ENCODE data around the gene EGFL6.
"Not testable (repeated sequence)": the region's sequence is repeated elsewhere in the genome, so short reads cannot be mapped to it uniquely, and the experiment has no call there.

The EGFL6 gene

DNA sequence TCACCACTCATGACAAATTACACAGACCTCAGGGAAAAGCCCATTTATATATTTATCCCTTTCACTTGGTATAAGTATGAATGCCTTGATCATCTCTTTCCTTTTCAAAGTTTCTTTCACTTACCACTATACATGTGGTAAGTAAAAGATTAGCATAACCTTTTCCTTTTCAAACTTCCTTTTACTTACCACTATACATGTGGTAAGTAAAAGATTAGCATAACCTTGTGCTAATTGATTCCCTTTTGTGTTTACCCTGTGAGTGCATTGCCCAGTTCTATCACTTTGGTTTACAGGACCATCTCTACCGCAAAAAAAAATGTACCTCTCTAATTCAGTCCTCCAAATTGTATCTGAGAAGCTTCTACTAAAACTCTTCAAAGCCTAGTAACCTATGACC, 50.8 kb downstream of the EGFL6 start:
- no peaks in the 10 kb centered on the region for H3K36me3 ChIP-seq (ENCODE audit: control insufficient read depth, insufficient read depth, low read length)
- H3K27ac ChIP-seq (ENCODE audit: insufficient read depth, low read length, poor library complexity, severe bottlenecking): no peak overlapping the region
- no peaks in the 10 kb centered on the region for H3K4me1 ChIP-seq (ENCODE audit: control insufficient read depth, insufficient read depth, low read length, poor library complexity, severe bottlenecking)
- no peak for DNase-seq
- H3K9me3 ChIP-seq (ENCODE audit: control insufficient read depth, low read length): no peaks in the 10 kb centered on the region
- H3K4me3 ChIP-seq (ENCODE audit: insufficient read depth, low read depth, low read length, poor library complexity, severe bottlenecking): no peak overlapping the region
- no peaks in the 10 kb centered on the region for H3K27me3 ChIP-seq (replicated peaks; ENCODE audit: control insufficient read depth, insufficient read depth, low read length, poor library complexity, severe bottlenecking)

DNA sequence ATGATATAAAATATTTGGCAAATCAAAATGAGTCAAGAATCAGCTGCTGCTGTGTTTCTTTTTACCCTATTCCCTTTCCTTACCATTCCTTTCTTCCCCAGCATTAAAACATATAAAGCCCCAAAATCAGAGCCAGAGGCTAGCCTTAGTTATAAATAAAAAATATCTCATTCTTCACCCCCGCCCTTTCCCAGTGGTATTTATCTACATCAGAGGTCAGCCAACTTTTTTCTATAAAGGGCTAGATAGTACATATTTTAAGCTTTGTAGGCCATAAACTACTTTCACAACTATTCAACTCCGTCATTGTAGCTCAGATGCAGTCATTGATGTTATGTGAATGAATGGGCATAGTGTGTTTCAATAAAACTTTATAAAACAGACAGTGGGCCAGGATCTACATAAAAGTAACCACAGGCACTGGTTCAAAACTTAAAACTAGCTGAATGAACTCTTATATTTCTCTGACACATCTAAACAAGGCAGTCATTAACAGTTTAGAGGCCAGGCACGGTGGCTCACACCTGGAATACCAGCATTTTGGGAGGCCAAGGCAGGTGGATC, 53.1 kb downstream of the EGFL6 start:
- no peak for DNase-seq
- no peaks in the 10 kb centered on the region for H3K27me3 ChIP-seq (replicated peaks; ENCODE audit: control insufficient read depth, insufficient read depth, low read length, poor library complexity, severe bottlenecking)
- no peaks in the 10 kb centered on the region for H3K9me3 ChIP-seq (ENCODE audit: control insufficient read depth, low read length)
- H3K27ac ChIP-seq (ENCODE audit: insufficient read depth, low read length, poor library complexity, severe bottlenecking): no peak overlapping the region
- H3K4me3 ChIP-seq (ENCODE audit: insufficient read depth, low read depth, low read length, poor library complexity, severe bottlenecking): no peak overlapping the region
- no peaks in the 10 kb centered on the region for H3K4me1 ChIP-seq (ENCODE audit: control insufficient read depth, insufficient read depth, low read length, poor library complexity, severe bottlenecking)
- no peaks in the 10 kb centered on the region for H3K36me3 ChIP-seq (ENCODE audit: control insufficient read depth, insufficient read depth, low read length)

DNA sequence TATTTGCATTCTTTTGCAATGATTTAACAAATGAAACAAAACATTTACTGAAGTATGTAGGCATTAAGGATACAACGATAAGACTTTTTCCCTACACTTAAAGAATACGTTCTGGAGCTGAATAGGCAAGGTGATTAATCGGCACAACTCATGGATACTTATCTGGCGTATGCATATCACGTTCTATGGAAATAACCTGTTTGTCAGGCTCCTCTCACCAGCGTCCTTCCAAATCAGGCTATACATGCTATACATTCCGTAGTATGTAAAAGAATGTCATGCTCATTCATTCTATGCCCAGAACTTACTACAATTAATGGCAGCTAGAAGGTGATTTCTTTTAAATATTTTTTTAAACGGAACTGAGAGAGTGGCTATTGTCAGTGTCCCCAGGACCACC, 57.9 kb downstream of the EGFL6 start:
- DNase-seq: no peak
- Histone ChIP-seq H3K9me3 (ENCODE audit: control insufficient read depth, low read length) (no peaks in the 10 kb centered on the region), H3K4me3 (ENCODE audit: insufficient read depth, low read depth, low read length, poor library complexity, severe bottlenecking) (no peak overlapping the region), H3K36me3 (ENCODE audit: control insufficient read depth, insufficient read depth, low read length) (no peaks in the 10 kb centered on the region), H3K4me1 (ENCODE audit: control insufficient read depth, insufficient read depth, low read length, poor library complexity, severe bottlenecking) (no peaks in the 10 kb centered on the region), H3K27me3 (replicated peaks; ENCODE audit: control insufficient read depth, insufficient read depth, low read length, poor library complexity, severe bottlenecking) (no peaks in the 10 kb centered on the region), H3K27ac (ENCODE audit: insufficient read depth, low read length, poor library complexity, severe bottlenecking) (no peak overlapping the region)

DNA sequence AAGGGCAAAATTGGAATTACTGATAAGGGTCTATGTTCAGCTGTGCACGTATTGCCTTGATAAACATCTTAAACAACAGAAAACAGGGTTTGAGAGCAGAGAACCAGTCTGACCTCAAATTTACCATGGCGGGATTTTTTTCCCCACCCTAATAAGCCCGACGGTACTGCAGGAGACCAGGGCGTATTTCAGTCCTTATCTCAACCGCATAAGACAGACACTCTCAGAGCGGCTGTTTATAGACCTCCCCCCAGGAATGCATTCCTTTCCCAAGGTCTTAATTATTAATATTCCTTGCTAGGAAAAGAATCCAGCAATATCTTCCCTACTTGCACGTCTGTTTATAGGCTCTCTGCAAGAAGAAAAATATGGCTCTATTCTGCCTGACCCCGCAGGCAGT, 67.8 kb downstream of the EGFL6 start:
- DNase-seq; H3K4me3 ChIP-seq (ENCODE audit: insufficient read depth, low read depth, low read length, poor library complexity, severe bottlenecking): not testable (repeated sequence)

DNA sequence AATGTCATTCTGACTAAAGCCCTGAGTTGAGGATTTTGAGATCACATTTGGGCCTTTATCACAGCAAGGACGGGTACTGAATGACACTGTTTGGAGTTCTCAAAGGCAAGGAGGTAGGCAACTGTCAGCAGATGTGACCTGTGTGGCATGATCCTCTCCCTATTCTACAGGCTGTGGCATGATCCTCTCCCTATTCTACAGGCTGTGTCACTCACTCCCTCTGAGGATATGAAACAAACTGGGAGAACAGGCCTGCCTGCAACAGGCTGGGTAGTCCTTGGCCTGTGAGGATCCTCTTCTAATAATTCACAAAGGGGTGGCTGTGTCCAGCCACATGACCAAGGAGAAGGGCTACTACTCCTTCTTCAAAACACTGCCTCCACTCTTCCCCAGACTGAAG, 68.6 kb downstream of the EGFL6 start:
- H3K27me3 ChIP-seq (replicated peaks; ENCODE audit: control insufficient read depth, insufficient read depth, low read length, poor library complexity, severe bottlenecking): no peaks in the 10 kb centered on the region
- no peak overlapping the region for H3K4me3 ChIP-seq (ENCODE audit: insufficient read depth, low read depth, low read length, poor library complexity, severe bottlenecking)
- no peak for DNase-seq

More for the DNA sequence above, 67.8 kb downstream of the EGFL6 start:
- H3K36me3 ChIP-seq (ENCODE audit: control insufficient read depth, insufficient read depth, low read length); H3K27me3 ChIP-seq (replicated peaks; ENCODE audit: control insufficient read depth, insufficient read depth, low read length, poor library complexity, severe bottlenecking); H3K9me3 ChIP-seq (ENCODE audit: control insufficient read depth, low read length); H3K27ac ChIP-seq (ENCODE audit: insufficient read depth, low read length, poor library complexity, severe bottlenecking); H3K4me1 ChIP-seq (ENCODE audit: control insufficient read depth, insufficient read depth, low read length, poor library complexity, severe bottlenecking): not testable (repeated sequence)

DNA sequence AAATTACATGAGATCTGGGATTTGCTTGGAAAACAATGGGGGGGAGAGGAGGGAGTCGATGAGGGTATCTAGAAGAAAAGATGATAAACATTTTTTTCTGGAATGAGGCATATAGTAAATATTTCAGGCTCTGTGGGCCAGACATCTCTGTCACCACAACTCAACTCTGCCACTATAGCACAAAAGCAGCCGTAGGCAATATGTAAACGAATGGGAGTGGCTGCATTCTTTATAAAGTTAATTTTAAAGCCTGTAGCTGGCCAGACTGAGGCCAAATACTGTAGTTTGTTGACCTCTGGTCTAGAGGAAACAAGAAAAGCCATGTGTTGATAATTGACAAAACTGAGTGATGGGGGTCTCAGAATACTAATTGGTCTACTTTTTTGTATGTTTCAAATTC, 69.4 kb downstream of the EGFL6 start:
- Histone ChIP-seq H3K9me3 (ENCODE audit: control insufficient read depth, low read length) (no peaks in the 10 kb centered on the region), H3K27me3 (replicated peaks; ENCODE audit: control insufficient read depth, insufficient read depth, low read length, poor library complexity, severe bottlenecking) (no peaks in the 10 kb centered on the region), H3K4me1 (ENCODE audit: control insufficient read depth, insufficient read depth, low read length, poor library complexity, severe bottlenecking) (no peaks in the 10 kb centered on the region), H3K4me3 (ENCODE audit: insufficient read depth, low read depth, low read length, poor library complexity, severe bottlenecking) (no peak overlapping the region), H3K36me3 (ENCODE audit: control insufficient read depth, insufficient read depth, low read length) (no peaks in the 10 kb centered on the region), H3K27ac (ENCODE audit: insufficient read depth, low read length, poor library complexity, severe bottlenecking) (no peak overlapping the region)
- no peak for DNase-seq

More for the DNA sequence above, 68.6 kb downstream of the EGFL6 start:
- H3K27ac ChIP-seq (ENCODE audit: insufficient read depth, low read length, poor library complexity, severe bottlenecking): no peak overlapping the region
- no peaks in the 10 kb centered on the region for H3K36me3 ChIP-seq (ENCODE audit: control insufficient read depth, insufficient read depth, low read length)
- H3K4me1 ChIP-seq (ENCODE audit: control insufficient read depth, insufficient read depth, low read length, poor library complexity, severe bottlenecking): no peaks in the 10 kb centered on the region
- no peaks in the 10 kb centered on the region for H3K9me3 ChIP-seq (ENCODE audit: control insufficient read depth, low read length)

DNA sequence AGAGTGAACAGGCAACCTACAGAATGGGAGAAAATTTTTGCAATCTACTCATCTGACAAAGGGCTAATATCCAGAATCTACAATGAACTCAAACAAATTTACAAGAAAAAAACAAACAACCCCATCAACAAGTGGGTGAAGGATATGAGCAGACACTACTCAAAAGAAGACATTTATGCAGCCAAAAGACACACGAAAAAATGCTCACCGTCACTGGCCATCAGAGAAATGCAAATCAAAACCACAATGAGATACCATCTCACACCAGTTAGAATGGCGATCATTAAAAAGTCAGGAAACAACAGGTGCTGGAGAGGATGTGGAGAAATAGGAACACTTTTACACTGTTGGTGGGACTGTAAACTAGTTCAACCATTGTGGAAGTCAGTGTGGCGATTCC, 72.3 kb downstream of the EGFL6 start:
- not testable (repeated sequence) for H3K27me3 ChIP-seq (replicated peaks; ENCODE audit: control insufficient read depth, insufficient read depth, low read length, poor library complexity, severe bottlenecking); H3K4me3 ChIP-seq (ENCODE audit: insufficient read depth, low read depth, low read length, poor library complexity, severe bottlenecking); H3K27ac ChIP-seq (ENCODE audit: insufficient read depth, low read length, poor library complexity, severe bottlenecking); H3K9me3 ChIP-seq (ENCODE audit: control insufficient read depth, low read length); H3K4me1 ChIP-seq (ENCODE audit: control insufficient read depth, insufficient read depth, low read length, poor library complexity, severe bottlenecking); H3K36me3 ChIP-seq (ENCODE audit: control insufficient read depth, insufficient read depth, low read length); DNase-seq

DNA sequence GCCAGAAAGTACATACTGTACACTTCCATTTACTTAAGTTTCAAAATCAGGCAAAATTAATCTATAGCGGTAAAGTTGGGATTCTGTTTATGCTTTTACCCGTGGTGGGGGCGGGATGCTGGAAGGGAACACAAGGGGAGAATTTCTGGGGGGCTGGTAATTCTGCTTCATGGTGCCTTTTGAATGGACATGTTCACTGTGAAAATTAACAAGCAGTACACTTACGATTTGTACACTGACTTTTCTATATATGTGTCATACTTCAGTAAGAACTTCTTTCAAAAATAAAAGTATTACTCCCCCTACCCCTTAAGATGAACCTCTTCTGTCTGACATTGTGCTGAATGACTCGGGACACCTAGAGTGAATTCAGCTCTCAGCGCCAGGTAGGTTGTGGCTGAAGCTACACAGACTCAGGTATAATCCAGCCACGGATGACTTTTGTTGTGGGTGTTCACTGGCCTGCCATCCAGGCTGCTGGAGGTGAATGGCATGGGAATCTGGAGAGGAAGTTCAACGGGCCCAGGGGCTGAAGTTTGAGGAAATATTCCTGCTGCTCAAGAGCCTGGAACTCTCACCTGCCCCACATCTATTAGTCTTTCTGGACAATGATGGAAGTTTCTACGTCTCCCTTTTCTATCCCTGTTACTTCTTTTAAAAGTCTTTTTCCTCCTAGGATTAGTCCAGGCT, 76.2 kb downstream of the EGFL6 start:
- no peak overlapping the region for H3K4me3 ChIP-seq (ENCODE audit: insufficient read depth, low read depth, low read length, poor library complexity, severe bottlenecking)
- no peaks in the 10 kb centered on the region for H3K36me3 ChIP-seq (ENCODE audit: control insufficient read depth, insufficient read depth, low read length)
- H3K27ac ChIP-seq (ENCODE audit: insufficient read depth, low read length, poor library complexity, severe bottlenecking): no peak overlapping the region
- H3K9me3 ChIP-seq (ENCODE audit: control insufficient read depth, low read length): no peaks in the 10 kb centered on the region
- no peak for DNase-seq
- H3K27me3 ChIP-seq (replicated peaks; ENCODE audit: control insufficient read depth, insufficient read depth, low read length, poor library complexity, severe bottlenecking): no peaks in the 10 kb centered on the region
- H3K4me1 ChIP-seq (ENCODE audit: control insufficient read depth, insufficient read depth, low read length, poor library complexity, severe bottlenecking): no peaks in the 10 kb centered on the region

DNA sequence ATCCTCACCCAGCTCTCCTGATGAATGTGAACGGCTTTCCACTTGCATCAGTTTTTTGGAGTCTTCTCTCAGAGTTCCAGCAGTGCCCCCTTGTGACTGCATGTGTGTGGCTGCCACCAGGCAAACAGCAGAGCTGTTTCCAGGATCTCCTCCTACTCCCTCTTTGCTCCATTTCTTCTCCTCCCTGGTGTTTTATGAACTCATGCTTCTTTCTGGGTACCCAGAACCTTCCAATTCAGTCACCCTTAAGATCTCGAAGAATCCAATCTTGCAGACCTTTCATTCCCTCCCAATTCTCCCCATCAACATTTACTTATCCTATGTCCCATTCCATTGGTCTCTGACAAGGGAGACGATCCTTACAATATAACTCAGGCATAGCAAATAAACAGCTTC, 76.8 kb downstream of the EGFL6 start:
- Histone ChIP-seq H3K27ac (ENCODE audit: insufficient read depth, low read length, poor library complexity, severe bottlenecking) (no peak overlapping the region), H3K36me3 (ENCODE audit: control insufficient read depth, insufficient read depth, low read length) (no peaks in the 10 kb centered on the region), H3K4me1 (ENCODE audit: control insufficient read depth, insufficient read depth, low read length, poor library complexity, severe bottlenecking) (no peaks in the 10 kb centered on the region), H3K27me3 (replicated peaks; ENCODE audit: control insufficient read depth, insufficient read depth, low read length, poor library complexity, severe bottlenecking) (no peaks in the 10 kb centered on the region), H3K9me3 (ENCODE audit: control insufficient read depth, low read length) (no peaks in the 10 kb centered on the region), H3K4me3 (ENCODE audit: insufficient read depth, low read depth, low read length, poor library complexity, severe bottlenecking) (no peak overlapping the region)
- no peak for DNase-seq

DNA sequence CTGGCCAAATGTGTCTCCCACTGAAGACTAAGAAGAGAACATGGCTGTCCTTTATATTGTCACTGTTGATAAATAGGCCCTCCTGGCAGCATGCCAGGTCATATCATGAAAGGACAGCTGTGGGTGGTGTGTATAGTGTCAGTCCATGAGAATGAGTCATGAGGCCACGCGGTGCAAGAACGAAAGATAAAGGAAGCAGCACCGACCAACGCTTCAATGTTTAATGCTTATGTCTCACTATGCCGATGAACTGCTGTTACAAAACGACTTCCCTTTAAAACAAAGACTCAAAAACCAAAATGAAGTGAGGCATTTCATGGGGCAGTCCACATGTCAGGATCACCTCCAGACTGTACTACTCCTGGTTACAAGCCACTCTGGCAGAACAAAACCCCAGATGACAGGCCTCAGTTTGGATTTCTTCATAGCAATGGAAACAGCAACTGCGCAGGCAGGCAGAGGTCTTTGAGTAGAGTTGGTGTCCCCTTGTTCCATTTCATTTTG, 78.4 kb downstream of the EGFL6 start:
- Histone ChIP-seq H3K27ac (ENCODE audit: insufficient read depth, low read length, poor library complexity, severe bottlenecking) (no peak overlapping the region), H3K4me1 (ENCODE audit: control insufficient read depth, insufficient read depth, low read length, poor library complexity, severe bottlenecking) (no peaks in the 10 kb centered on the region), H3K9me3 (ENCODE audit: control insufficient read depth, low read length) (no peaks in the 10 kb centered on the region), H3K4me3 (ENCODE audit: insufficient read depth, low read depth, low read length, poor library complexity, severe bottlenecking) (no peak overlapping the region), H3K27me3 (replicated peaks; ENCODE audit: control insufficient read depth, insufficient read depth, low read length, poor library complexity, severe bottlenecking) (no peaks in the 10 kb centered on the region), H3K36me3 (ENCODE audit: control insufficient read depth, insufficient read depth, low read length) (no peaks in the 10 kb centered on the region)
- peak; percentile 51 to 56 (median 51) for DNase-seq
